Measurements from ENCODE around the gene SGPP1.
A peak's percentile ranks its signal among the peaks of the same experiment; 100 is the strongest.
"Not testable (repeated sequence)": the region's sequence is repeated elsewhere in the genome, so short reads cannot be mapped to it uniquely, and the experiment has no call there.

Gene SGPP1

DNA sequence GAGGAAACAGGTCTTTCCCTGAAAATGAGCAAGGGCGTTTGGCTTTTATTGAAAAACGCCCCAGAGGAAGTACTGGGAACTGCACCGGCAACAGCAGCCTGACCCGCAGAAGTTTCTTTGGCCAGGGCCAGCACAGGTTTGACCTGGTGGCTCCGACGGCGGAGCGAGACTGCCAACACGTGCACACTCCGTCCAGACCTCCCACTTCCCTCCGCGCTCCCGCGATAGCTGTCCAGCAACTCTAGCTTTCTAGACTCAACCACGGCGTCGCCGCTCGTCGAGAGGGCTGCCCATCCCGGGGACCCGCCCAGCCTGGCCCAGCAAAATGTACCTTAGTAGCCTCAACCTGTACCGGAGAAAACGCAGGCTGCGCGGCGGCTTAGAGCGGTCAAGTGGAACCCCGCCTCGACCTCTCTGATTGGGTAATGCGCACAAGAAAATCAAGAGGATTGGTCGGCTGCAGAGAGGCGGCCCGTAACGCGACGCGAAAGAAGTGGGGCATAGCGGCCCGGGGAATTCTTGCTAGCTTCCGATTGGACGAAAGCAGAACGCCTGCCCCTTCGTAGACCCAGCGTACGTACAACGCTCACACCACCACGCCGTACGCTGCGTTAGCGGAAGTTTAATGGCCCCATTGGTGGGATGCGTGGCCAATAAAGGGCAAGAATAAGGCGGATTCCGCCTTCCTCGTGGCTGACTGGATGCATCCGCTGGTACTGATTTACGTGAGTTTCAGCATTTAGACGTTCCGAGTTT, 86.2 kb downstream of the SGPP1 start, which contains the start of gene WDR89:
WDR89 (minus strand) TSS at position 399 of the 756 bp plus-strand sequence. CDS start 41,929 bp downstream, outside the sequence.
- TF ChIP-seq, protein P1, sequence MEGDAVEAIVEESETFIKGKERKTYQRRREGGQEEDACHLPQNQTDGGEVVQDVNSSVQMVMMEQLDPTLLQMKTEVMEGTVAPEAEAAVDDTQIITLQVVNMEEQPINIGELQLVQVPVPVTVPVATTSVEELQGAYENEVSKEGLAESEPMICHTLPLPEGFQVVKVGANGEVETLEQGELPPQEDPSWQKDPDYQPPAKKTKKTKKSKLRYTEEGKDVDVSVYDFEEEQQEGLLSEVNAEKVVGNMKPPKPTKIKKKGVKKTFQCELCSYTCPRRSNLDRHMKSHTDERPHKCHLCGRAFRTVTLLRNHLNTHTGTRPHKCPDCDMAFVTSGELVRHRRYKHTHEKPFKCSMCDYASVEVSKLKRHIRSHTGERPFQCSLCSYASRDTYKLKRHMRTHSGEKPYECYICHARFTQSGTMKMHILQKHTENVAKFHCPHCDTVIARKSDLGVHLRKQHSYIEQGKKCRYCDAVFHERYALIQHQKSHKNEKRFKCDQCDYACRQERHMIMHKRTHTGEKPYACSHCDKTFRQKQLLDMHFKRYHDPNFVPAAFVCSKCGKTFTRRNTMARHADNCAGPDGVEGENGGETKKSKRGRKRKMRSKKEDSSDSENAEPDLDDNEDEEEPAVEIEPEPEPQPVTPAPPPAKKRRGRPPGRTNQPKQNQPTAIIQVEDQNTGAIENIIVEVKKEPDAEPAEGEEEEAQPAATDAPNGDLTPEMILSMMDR (conservative IDR thresholded peaks at IDR 0.05; ENCODE audit: low read depth, low read length): peak; percentile 65
- no peaks in the 10 kb centered on the region for H3K27me3 ChIP-seq (ENCODE audit: insufficient read depth, low read depth)
- H3K4me2 ChIP-seq: peak within 1 kb of the TSS; percentile 81
- H3K4me1 ChIP-seq (ENCODE audit: low read depth, poor library complexity, severe bottlenecking): peaks cover 8% of the 10 kb centered on the region
- no peaks in the 10 kb centered on the region for H4K20me1 ChIP-seq (ENCODE audit: insufficient read depth)
- peaks cover 15% of the 10 kb centered on the region; the same call in 1 of the 2 replicates for H3K79me2 ChIP-seq (ENCODE audit: insufficient read depth, low read depth)
- H3K27ac ChIP-seq: peak within 1 kb of the TSS; percentile 91
- H2AFZ ChIP-seq (ENCODE audit: low read depth): peak within 1 kb of the TSS; percentile 72
- H3K9ac ChIP-seq: peak within 1 kb of the TSS; percentile 78
- no peak within 1 kb of the TSS for H3K4me3 ChIP-seq (IDR thresholded peaks at IDR 0.05; ENCODE audit: insufficient read depth, low read depth, low read length)
- no peaks in the 10 kb centered on the region for H3K36me3 ChIP-seq (ENCODE audit: insufficient read depth)

DNA sequence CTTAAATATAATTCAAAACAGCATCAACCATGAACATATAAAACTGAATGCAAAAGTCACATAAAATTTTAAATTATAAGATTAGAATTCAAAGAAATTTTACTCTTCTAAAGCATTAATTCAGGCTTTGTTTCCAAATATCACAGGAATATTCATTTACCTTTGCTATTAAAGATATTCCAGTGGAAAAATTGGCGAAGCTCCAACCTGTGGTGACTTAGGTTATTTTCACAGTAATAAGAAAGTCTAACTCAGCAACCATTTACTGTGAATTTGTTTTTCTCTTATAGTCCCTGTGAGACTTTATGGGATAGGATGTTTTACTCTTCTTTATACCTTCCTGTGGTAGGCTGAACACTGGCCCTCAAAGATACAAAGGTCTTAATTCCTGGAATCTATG, 89.4 kb downstream of the SGPP1 start:
- Histone ChIP-seq H3K4me3 (IDR thresholded peaks at IDR 0.05; ENCODE audit: insufficient read depth, low read depth, low read length) (no peak overlapping the region), H4K20me1 (ENCODE audit: insufficient read depth) (no peaks in the 10 kb centered on the region), H3K4me2 (no peak overlapping the region), H3K36me3 (ENCODE audit: insufficient read depth) (no peaks in the 10 kb centered on the region), H3K4me1 (ENCODE audit: low read depth, poor library complexity, severe bottlenecking) (peaks cover 8% of the 10 kb centered on the region), H2AFZ (ENCODE audit: low read depth) (no peak overlapping the region), H3K9ac (no peak overlapping the region), H3K27ac (no peak overlapping the region), H3K79me2 (ENCODE audit: insufficient read depth, low read depth) (peaks cover 26% of the 10 kb centered on the region), H3K27me3 (ENCODE audit: insufficient read depth, low read depth) (no peaks in the 10 kb centered on the region)
- TF ChIP-seq, protein P1 (conservative IDR thresholded peaks at IDR 0.05; ENCODE audit: low read depth, low read length): no peak

DNA sequence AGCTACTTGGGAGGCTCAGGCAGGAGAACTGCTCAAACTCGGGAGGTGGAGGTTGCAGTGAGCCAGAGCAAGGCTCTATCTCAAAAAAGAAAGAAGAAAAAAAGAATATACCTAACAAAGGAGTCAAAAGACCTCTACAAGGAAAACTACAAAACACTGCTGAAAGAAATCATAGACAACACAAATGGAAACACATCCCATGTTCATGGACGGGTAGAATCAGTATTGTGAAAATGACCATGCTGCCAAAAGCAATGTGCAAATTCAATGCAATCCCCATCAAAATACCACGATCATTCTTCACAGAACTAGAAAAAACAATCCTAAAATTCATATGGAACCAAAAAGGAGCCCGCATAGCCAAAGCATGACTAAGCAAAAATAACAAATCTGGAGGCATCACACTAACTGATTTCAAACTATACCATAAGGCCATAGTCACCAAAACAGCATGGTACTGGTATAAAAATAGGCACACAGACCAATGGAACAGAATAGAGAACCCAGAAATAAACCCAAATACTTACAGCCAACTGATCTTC, 91.7 kb downstream of the SGPP1 start:
- H3K4me3 ChIP-seq (IDR thresholded peaks at IDR 0.05; ENCODE audit: insufficient read depth, low read depth, low read length); H2AFZ ChIP-seq (ENCODE audit: low read depth); H3K27ac ChIP-seq; H3K9ac ChIP-seq; H3K36me3 ChIP-seq (ENCODE audit: insufficient read depth); H3K4me2 ChIP-seq; H4K20me1 ChIP-seq (ENCODE audit: insufficient read depth); H3K4me1 ChIP-seq (ENCODE audit: low read depth, poor library complexity, severe bottlenecking); H3K27me3 ChIP-seq (ENCODE audit: insufficient read depth, low read depth): not testable (repeated sequence)
- H3K79me2 ChIP-seq (ENCODE audit: insufficient read depth, low read depth): peaks cover 26% of the 10 kb centered on the region

Measured in KMS-11 (cell line).